AG10803 (cell line): ENCODE data around the gene SSR4.
"Not testable (repeated sequence)": the region's sequence is repeated elsewhere in the genome, so short reads cannot be mapped to it uniquely, and the experiment has no call there.

Experiments used
- DNase-seq: peaks from one replicate; pipeline ENCODE4 v3.0.0; 2010; ENCODE audit warnings: low read depth
- H3K4me3 ChIP-seq: 2 replicates; pipeline ENCODE4 v1.5.1; 2011; ENCODE audit warnings: mild to moderate bottlenecking, low read length, control low read depth
- CTCF ChIP-seq: conservative IDR thresholded peaks from 2 replicates; pipeline ENCODE4 v1.5.1; 2011; ENCODE audit warnings: mild to moderate bottlenecking, low read length, control low read depth, inconsistent platforms

The SSR4 gene

GRCh38 chrX:153794018-153794896, at the start of gene SSR4, which contains the start of gene IDH3G:
SSR4 (plus strand) TSS chrX:153794668; CDS start chrX:153794688, 20 bp downstream.
IDH3G (minus strand) TSS chrX:153794375; CDS start chrX:153794326, 49 bp downstream.
- 0 out of 2 replicates have a peak, but pooled peaks have one; percentile 14 for TF ChIP-seq CTCF
- H3K4me3 ChIP-seq: peak within 1 kb of the TSS; percentile 80
- peak; percentile 92 for DNase-seq

- DNase-seq, H3K4me3 ChIP-seq: not testable (repeated sequence)
These were observed 49.4 kb upstream of the SSR4 start for GRCh38 chrX:153745067-153745433.

GRCh38 chrX:153746359-153746758, 48.1 kb upstream of the SSR4 start:
- no peak overlapping the region for H3K4me3 ChIP-seq
- TF ChIP-seq CTCF: no peak
- DNase-seq: no peak

- H3K4me3 ChIP-seq, DNase-seq: not testable (repeated sequence)
These were observed 47.5 kb upstream of the SSR4 start for GRCh38 chrX:153746991-153747390.

GRCh38 chrX:153749017-153749416, 45.5 kb upstream of the SSR4 start:
- not testable (repeated sequence) for DNase-seq, H3K4me3 ChIP-seq

- no peak overlapping the region for H3K4me3 ChIP-seq
- no peak for DNase-seq
- no peak for TF ChIP-seq CTCF
These were observed 44.2 kb upstream of the SSR4 start for GRCh38 chrX:153750127-153750774.

GRCh38 chrX:153755136-153755535, 39.3 kb upstream of the SSR4 start:
- no peak overlapping the region for H3K4me3 ChIP-seq
- no peak for TF ChIP-seq CTCF
- no peak for DNase-seq

- no peak for TF ChIP-seq CTCF
- no peak overlapping the region for H3K4me3 ChIP-seq
- no peak for DNase-seq
These were observed 32.6 kb upstream of the SSR4 start for GRCh38 chrX:153761863-153762262.
